Esophagus squamous epithelium (tissue), 4 donors: Measurements from ENCODE around the gene BMP8A.

ENCODE experiments used
- CTCF ChIP-seq, 6 experiments: fragments of 450-650 bp in 4 of 6; fragments of 200-600 bp in 2 of 6; sonication (generic) in 2 of 6; IDR thresholded peaks; one replicate each; pipeline ENCODE4 v1.5.1; 2016 to 2019; ENCODE audit warnings: antibody characterized with exemption in 6 of 6, mild to moderate bottlenecking in 4 of 6, moderate library complexity in 4 of 6
- POLR2A ChIP-seq, 4 donors: fragments of 450-650 bp; IDR thresholded peaks; one replicate each; pipeline ENCODE4 v1.6.1; 2017; ENCODE audit warnings: antibody characterized with exemption in 4 of 4, mild to moderate bottlenecking in 4 of 4, moderate library complexity in 3 of 4

GRCh38 chr1:39508266-39508665 is 16.8 kb downstream of the BMP8A start:
- TF ChIP-seq POLR2A (IDR thresholded peaks at IDR 0.05) (no peak), CTCF (IDR thresholded peaks at IDR 0.05) (no peak)
